K562 (cell line): Measurements from ENCODE around the gene RAVER2. TPM values are rescaled to one million over a fixed set of nuclear protein-coding genes. Genes with fewer than 3 reads are reported as not detected.

Experiments
- ATAC-seq: fragments of 200-7000 bp; cut with Tn5 transposase; 3 replicates; pipeline ENCODE4 v1.9.1; 2020; ENCODE audit warnings: moderate library complexity
- BruUV-seq: library from RNA; stranded (reverse); fragments of 400-500 nt; replicated peaks from 2 replicates; lab custom pipeline; 2021; lab: Mats Ljungman, UMichigan
- CTCF ChIA-PET: fragments of 300-600 bp; formaldehyde crosslinking; extraction: SDS; loops from one replicate; lab custom pipeline; 2021; ENCODE audit warnings: low intra/inter-chr PET ratio; lab: Yijun Ruan, JAX
- POLR2A ChIA-PET: fragments of 300-600, 350-650 bp; sonication (Branson Sonifier 250); formaldehyde crosslinking; extraction: SDS; loops from one replicate; lab custom pipeline; 2021; ENCODE audit warnings: antibody characterized with exemption, inconsistent platforms; lab: Yijun Ruan, JAX
- DNase-seq, 4 experiments: peaks; one replicate each; pipeline versions ENCODE4 v3.0.0 to v3.0.0-alpha.2; 2011 to 2018; ENCODE audit warnings: low spot score in 3 of 4, mixed read lengths in 3 of 4; ENCODE audit errors: extremely low read depth in 1 of 4
- FAIRE-seq: peaks from 2 replicates; lab custom pipeline; 2011; peaks lifted over from hg19 to GRCh38; lab: Jason Lieb, UNC
- H2AFZ ChIP-seq: 2 replicates; pipeline ENCODE4 v1.6.0; 2011; ENCODE audit warnings: low read depth, low read length, control low read depth, inconsistent platforms
- H3K27ac ChIP-seq: fragments of 200-600 bp; 3 replicates; pipeline ENCODE4 v1.8.0; 2011; ENCODE audit warnings: low read depth, mild to moderate bottlenecking, control low read depth, inconsistent platforms, low read length, moderate library complexity, mixed read lengths; ENCODE audit errors: extremely low read depth
- H3K27me3 ChIP-seq, 2 experiments: fragments of 300-600 bp in 1 of 2; 2 replicates in 1 of 2; 3 replicates in 1 of 2; pipeline versions ENCODE4 v1.6.0 to v1.8.0; 2011; ENCODE audit warnings: inconsistent platforms in 2 of 2, low read length in 2 of 2, mild to moderate bottlenecking in 1 of 2, mixed read lengths in 1 of 2, moderate library complexity in 1 of 2; ENCODE audit not compliant: control insufficient read depth in 2 of 2, insufficient read depth in 2 of 2
- H3K36me3 ChIP-seq: fragments of 300-600 bp; 3 replicates; pipeline ENCODE4 v1.8.0; 2011; ENCODE audit warnings: mild to moderate bottlenecking, low read length, inconsistent platforms; ENCODE audit not compliant: control insufficient read depth, insufficient read depth
- H3K4me1 ChIP-seq, 2 experiments: fragments of 200-600 bp in 1 of 2; replicated peaks in 1 of 2; 2 replicates in 1 of 2; 3 replicates in 1 of 2; pipeline versions ENCODE4 v1.5.1 to v1.8.0; 2011; ENCODE audit warnings: inconsistent platforms in 2 of 2, low read length in 2 of 2, mild to moderate bottlenecking in 1 of 2, mixed read lengths in 1 of 2, moderate library complexity in 1 of 2; ENCODE audit not compliant: control insufficient read depth in 2 of 2, insufficient read depth in 2 of 2
- H3K4me2 ChIP-seq: 2 replicates; pipeline ENCODE4 v1.6.1; 2011; ENCODE audit warnings: low read length, control low read depth, inconsistent platforms, mixed read lengths; ENCODE audit not compliant: insufficient read depth
- H3K4me3 ChIP-seq: fragments of 200-600 bp; sonication (generic), shearing (Covaris generic); 2 replicates; pipeline ENCODE4 v1.5.1; 2016; ENCODE audit warnings: control low read depth, inconsistent platforms
- H3K79me2 ChIP-seq: fragments of 200-600 bp; 3 replicates; pipeline ENCODE4 v1.8.0; 2011; ENCODE audit warnings: low read length, inconsistent platforms; ENCODE audit not compliant: control insufficient read depth, insufficient read depth
- H3K9ac ChIP-seq, 2 experiments: 2 replicates each; pipeline versions ENCODE4 v1.6.0 to v1.6.1; 2011; ENCODE audit warnings: low read depth in 2 of 2, low read length in 2 of 2, control low read depth in 1 of 2, inconsistent platforms in 1 of 2, mild to moderate bottlenecking in 1 of 2, mixed read lengths in 1 of 2; ENCODE audit not compliant: insufficient read depth in 1 of 2
- H3K9me1 ChIP-seq: one replicate; pipeline ENCODE4 v1.6.0; 2011; ENCODE audit warnings: inconsistent platforms, mild to moderate bottlenecking, low read length, moderate library complexity; ENCODE audit not compliant: control insufficient read depth, insufficient read depth
- H3K9me3 ChIP-seq: replicated peaks from 2 replicates; pipeline ENCODE4 v1.5.1; 2011; ENCODE audit warnings: low read depth, low read length, inconsistent platforms; ENCODE audit not compliant: control insufficient read depth, insufficient read depth
- H4K20me1 ChIP-seq: replicated peaks from 2 replicates; pipeline ENCODE4 v1.6.1; 2011; ENCODE audit warnings: low read length, inconsistent platforms, mixed read lengths; ENCODE audit not compliant: control insufficient read depth, insufficient read depth
- BACH1 ChIP-seq: fragments of 200-800 bp; sonication (Bioruptor generic); IDR thresholded peaks from 2 replicates; pipeline ENCODE4 v1.6.1; 2016; ENCODE audit warnings: missing genetic modification characterization, missing compliant biosample characterization
- CREBBP ChIP-seq: IDR thresholded peaks from one replicate; pipeline ENCODE4 v1.6.1; 2012; ENCODE audit warnings: low read depth, mild to moderate bottlenecking, control low read depth, inconsistent platforms, low read length
- LCOR ChIP-seq: sonication (generic); formaldehyde crosslinking; IDR thresholded peaks from 2 replicates; pipeline ENCODE4 v1.8.0; 2022; ENCODE audit warnings: mild to moderate bottlenecking, missing genetic modification reagents
- MTF1 ChIP-seq: fragments of 250-450 bp; sonication (Bioruptor Pico); IDR thresholded peaks from 2 replicates; pipeline ENCODE4 v1.9.0; 2021; ENCODE audit warnings: moderate library complexity, mild to moderate bottlenecking, inconsistent platforms, borderline replicate concordance
- REST ChIP-seq, 2 experiments: fragments of 450-650 bp; formaldehyde crosslinking in 1 of 2; IDR thresholded peaks; 2 replicates each; pipeline versions ENCODE4 v1.4.0 to v1.6.1; 2014 to 2020; ENCODE audit warnings: mild to moderate bottlenecking in 2 of 2, borderline replicate concordance in 1 of 2, low read depth in 1 of 2
- SMARCC2 ChIP-seq: fragments of 450-650 bp; IDR thresholded peaks from 2 replicates; pipeline ENCODE4 v1.6.1; 2017; ENCODE audit warnings: antibody characterized with exemption, moderate library complexity, mild to moderate bottlenecking, low read depth
- SNIP1 ChIP-seq: fragments of 450-650 bp; IDR thresholded peaks from 2 replicates; pipeline ENCODE4 v1.7.1; 2017; ENCODE audit warnings: low read depth, mild to moderate bottlenecking
- XRCC4 ChIP-seq: IDR thresholded peaks from one replicate; pipeline ENCODE4 v1.6.1; 2011; ENCODE audit not compliant: insufficient read depth, insufficient read length; ENCODE audit errors: extremely low read depth
- ZNF282 ChIP-seq: sonication (generic); formaldehyde crosslinking; IDR thresholded peaks from 2 replicates; pipeline ENCODE4 v1.8.1; 2023; ENCODE audit warnings: missing genetic modification reagents
- ZNF324 ChIP-seq: fragments of 250-450 bp; sonication (Bioruptor Pico); IDR thresholded peaks from 2 replicates; pipeline ENCODE4 v1.4.0; 2020; ENCODE audit warnings: mild to moderate bottlenecking
- WGBS: fragments of 100-300 bp; shearing (Covaris generic); methylation state at CpG from one replicate; pipeline ENCODE4 v1.1.6; 2016; ENCODE audit warnings: low coverage, mixed read lengths; ENCODE audit not compliant: insufficient coverage; ENCODE audit errors: missing lambda C conversion rate; 5-methylcytosine and 5-hydroxymethylcytosine counted together
- in situ Hi-C: fragments of 300-500 bp; cut with MboI; formaldehyde crosslinking; loops from 4 replicates; pipeline ENCODE4 v1.15.0; 2018; ENCODE audit warnings: inconsistent platforms, mixed read lengths
- intact Hi-C: fragments of 100-400 bp; cut with micrococcal nuclease; formaldehyde crosslinking; loops from 2 replicates; pipeline ENCODE4 v1.14.2; 2022
- polyA plus RNA-seq, 8 experiments: library from polyadenylated mRNA; depleted of rRNA in 4 of 8; stranded (reverse) in 5 of 8; unstranded in 3 of 8; fragments of >200 nt; fragmentation: Nextera tagmentation in 2 of 8; fragmentation: Illumina TruSeq in 1 of 8; extraction: Ambion mirVana in 2 of 8; extraction: Trizol in 1 of 8; gene quantifications; 2 replicates each; pipeline versions ENCODE4 v1.2.1 to v1.2.3, GENCODE V29; 2011 to 2014; ENCODE audit warnings: inconsistent platforms in 1 of 8, missing spikeins in 1 of 8
- total RNA-seq, 7 experiments: library from RNA; depleted of rRNA in 6 of 7; stranded (reverse); fragments of >200 nt in 6 of 7; fragmentation: Illumina TruSeq in 2 of 7; extraction: Trizol in 2 of 7; gene quantifications; 2 replicates each; pipeline versions ENCODE4 v1.2.1 to v1.2.3, GENCODE V29; 2011 to 2021; ENCODE audit warnings: low replicate concordance in 1 of 7
- TF ChIP-seq, protein P1 (sequence below): sonication (generic); formaldehyde crosslinking; IDR thresholded peaks from 2 replicates; pipeline ENCODE4 v1.8.0; 2022; ENCODE audit warnings: mild to moderate bottlenecking, missing genetic modification reagents

RAVER2 gene
- total and polyA plus RNA-seq, 9 of the 15 experiments (the other 6 are each of a cell fraction or from before 2014, with no cell fraction given), result 1.8 to 6.1 (median 4.4) TPM

DNA sequence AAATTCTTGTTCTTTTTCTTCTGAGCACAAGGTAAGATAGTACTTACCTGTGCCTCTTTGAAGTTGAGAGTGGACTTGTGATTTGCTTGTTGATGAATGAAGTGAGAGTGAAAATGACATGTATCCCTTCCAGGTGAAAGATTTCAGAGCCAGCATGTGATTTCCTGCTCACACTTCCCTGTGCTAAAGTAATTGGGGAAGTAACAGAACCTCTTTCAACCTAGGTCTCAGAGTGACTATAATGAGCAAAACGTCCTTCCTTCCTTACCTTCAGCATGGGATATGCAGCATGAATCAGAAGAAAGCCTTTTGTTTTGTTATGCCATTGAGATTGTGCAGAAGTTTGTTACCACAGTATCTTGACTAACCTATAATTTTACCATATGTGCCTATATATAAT, 24.6 kb downstream of the RAVER2 start:
- in situ Hi-C loops, result no loop called here
- BruUV-seq, result no TSS peak
- Histone ChIP-seq H3K36me3 (no peaks in the 10 kb centered on the region), H3K4me2 (no peak overlapping the region), H4K20me1 (no peaks in the 10 kb centered on the region), H3K9me1 (no peaks in the 10 kb centered on the region), H3K27me3 (no peaks in the 10 kb centered on the region), H3K4me3 (no peak overlapping the region), H2AFZ (no peak overlapping the region), H3K79me2 (no peaks in the 10 kb centered on the region), H3K9ac (no peak overlapping the region), H3K9me3 (no peaks in the 10 kb centered on the region), H3K27ac (no peak overlapping the region), H3K4me1 (no peaks in the 10 kb centered on the region)
- WGBS, result 18% methylated on average over 1 of the region's 1 CpG
- ChIA-PET POLR2A (no interaction called here), CTCF (no interaction called here)
- FAIRE-seq (no peak), ATAC-seq (no peak), DNase-seq (no peak)
- intact Hi-C loops, result no loop called here
- TF ChIP-seq REST (IDR thresholded peaks at IDR 0.05; ENCODE audit: borderline replicate concordance) (no peak), REST (CRISPR knock-in tag; IDR thresholded peaks at IDR 0.05; ENCODE audit: low read depth) (no peak), SNIP1 (no peak), ZNF324 (no peak), MTF1 (CRISPR knock-in tag) (no peak), XRCC4 (no peak), CREBBP (no peak), BACH1 (tag) (no peak), SMARCC2 (no peak), ZNF282 (CRISPR knock-in tag) (no peak), LCOR (CRISPR knock-in tag) (no peak)
- TF ChIP-seq, protein P1, sequence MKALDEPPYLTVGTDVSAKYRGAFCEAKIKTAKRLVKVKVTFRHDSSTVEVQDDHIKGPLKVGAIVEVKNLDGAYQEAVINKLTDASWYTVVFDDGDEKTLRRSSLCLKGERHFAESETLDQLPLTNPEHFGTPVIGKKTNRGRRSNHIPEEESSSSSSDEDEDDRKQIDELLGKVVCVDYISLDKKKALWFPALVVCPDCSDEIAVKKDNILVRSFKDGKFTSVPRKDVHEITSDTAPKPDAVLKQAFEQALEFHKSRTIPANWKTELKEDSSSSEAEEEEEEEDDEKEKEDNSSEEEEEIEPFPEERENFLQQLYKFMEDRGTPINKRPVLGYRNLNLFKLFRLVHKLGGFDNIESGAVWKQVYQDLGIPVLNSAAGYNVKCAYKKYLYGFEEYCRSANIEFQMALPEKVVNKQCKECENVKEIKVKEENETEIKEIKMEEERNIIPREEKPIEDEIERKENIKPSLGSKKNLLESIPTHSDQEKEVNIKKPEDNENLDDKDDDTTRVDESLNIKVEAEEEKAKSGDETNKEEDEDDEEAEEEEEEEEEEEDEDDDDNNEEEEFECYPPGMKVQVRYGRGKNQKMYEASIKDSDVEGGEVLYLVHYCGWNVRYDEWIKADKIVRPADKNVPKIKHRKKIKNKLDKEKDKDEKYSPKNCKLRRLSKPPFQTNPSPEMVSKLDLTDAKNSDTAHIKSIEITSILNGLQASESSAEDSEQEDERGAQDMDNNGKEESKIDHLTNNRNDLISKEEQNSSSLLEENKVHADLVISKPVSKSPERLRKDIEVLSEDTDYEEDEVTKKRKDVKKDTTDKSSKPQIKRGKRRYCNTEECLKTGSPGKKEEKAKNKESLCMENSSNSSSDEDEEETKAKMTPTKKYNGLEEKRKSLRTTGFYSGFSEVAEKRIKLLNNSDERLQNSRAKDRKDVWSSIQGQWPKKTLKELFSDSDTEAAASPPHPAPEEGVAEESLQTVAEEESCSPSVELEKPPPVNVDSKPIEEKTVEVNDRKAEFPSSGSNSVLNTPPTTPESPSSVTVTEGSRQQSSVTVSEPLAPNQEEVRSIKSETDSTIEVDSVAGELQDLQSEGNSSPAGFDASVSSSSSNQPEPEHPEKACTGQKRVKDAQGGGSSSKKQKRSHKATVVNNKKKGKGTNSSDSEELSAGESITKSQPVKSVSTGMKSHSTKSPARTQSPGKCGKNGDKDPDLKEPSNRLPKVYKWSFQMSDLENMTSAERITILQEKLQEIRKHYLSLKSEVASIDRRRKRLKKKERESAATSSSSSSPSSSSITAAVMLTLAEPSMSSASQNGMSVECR (CRISPR knock-in tag), result no peak
